OCI-M2 (cell line): ENCODE results near the gene VAMP4.

Source experiments
- DNase-seq: peaks from one replicate; lab custom pipeline; 2025; ENCODE audit not compliant: unreplicated experiment; lab: John Stamatoyannopoulos, UW

The VAMP4 gene

DNA sequence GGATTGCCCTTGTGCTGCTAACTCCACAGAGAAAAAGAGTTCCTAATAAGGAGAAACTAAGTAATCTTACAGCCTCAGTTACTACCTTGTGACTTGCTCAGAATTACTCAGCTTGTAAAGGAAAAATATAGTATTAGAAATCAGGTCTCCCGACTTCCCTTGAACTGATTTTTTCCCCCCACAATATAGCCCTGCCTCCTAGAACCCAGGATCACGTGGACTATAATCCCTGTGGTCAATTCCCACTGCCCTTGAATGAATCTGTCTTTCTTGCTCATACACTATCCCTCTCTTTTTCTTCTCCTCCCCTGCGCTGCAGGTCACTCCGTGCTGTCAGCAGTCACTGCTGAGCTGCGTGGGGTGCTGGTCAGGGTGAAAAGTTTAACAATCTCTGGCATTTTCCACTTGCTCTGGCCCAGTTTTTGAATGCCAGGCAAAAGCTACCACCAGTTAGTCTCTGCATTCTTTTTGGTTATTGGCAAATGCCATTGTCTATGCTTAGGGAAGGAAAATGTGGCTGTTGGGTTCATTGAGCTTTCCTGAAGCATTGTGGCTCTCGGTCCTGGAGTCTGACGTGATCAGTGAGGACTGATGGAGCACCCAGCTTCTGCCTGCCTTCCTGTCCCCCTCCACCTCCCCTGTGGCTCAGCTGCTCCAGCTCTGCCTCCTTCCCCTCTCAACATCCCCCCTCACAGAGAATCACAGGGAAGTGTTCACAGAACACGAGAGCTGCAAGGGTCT lies 87.5 kb downstream of the VAMP4 start:
- no peak for DNase-seq

- no peak for DNase-seq
Measured at GRCh38 chr1:171653796-171654195, 88.1 kb downstream of the VAMP4 start.

DNA sequence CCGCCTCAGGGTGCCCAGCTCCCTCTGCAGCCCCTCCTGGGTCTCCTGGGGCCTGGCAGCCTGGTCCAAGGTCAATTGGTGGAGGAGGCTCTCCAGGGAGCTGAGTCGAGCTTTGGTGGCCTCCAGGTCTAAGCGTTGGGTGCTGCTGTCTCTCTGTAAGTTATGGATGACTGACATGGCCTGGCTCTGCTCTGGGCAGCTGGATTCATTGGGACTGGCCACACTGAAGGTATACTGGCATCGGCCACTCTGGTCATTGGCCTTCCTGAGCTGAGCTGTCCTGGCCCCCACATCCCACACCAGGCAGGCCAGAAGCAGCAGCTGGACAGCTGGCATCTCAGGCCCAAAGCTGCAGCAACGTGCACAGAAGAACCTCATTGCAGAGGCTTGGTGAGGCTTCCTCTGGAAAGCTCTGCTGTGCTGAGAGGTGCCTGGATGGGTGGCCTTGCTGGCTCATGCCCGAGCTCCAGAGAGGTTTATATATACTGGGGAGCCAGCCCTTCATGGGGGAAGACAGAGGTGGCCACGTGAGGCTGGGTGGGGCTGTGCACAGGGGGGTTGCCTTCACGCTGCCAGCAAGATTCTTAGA lies 89.5 kb downstream of the VAMP4 start, which contains the start of gene MYOC:
Gene MYOC (minus strand): TSS at position 455 of the 589 bp plus-strand sequence. CDS start 77 bp downstream, at position 378.
- no peak for DNase-seq
